H54 (cell line): ENCODE data around the gene SRSF6.
"Not testable (repeated sequence)": the region's sequence is repeated elsewhere in the genome, so short reads cannot be mapped to it uniquely, and the experiment has no call there.

Experiments
- DNase-seq: peaks from one replicate; pipeline ENCODE4 v3.0.0; 2011; ENCODE audit warnings: low spot score, mixed read lengths; ENCODE audit not compliant: insufficient read length
- FAIRE-seq: peaks from 3 replicates; lab custom pipeline; 2011; peaks lifted over from hg19 to GRCh38; lab: Jason Lieb, UNC
- POLR2A ChIP-seq: IDR thresholded peaks from 2 replicates; pipeline ENCODE4 v1.6.1; 2011; ENCODE audit warnings: low read depth, mild to moderate bottlenecking, low read length

SRSF6 gene

GRCh38 chr20:43434565-43434964 lies 23.1 kb upstream of the SRSF6 start:
- FAIRE-seq = no peak
- DNase-seq = no peak
- TF ChIP-seq POLR2A = no peak

DNA sequence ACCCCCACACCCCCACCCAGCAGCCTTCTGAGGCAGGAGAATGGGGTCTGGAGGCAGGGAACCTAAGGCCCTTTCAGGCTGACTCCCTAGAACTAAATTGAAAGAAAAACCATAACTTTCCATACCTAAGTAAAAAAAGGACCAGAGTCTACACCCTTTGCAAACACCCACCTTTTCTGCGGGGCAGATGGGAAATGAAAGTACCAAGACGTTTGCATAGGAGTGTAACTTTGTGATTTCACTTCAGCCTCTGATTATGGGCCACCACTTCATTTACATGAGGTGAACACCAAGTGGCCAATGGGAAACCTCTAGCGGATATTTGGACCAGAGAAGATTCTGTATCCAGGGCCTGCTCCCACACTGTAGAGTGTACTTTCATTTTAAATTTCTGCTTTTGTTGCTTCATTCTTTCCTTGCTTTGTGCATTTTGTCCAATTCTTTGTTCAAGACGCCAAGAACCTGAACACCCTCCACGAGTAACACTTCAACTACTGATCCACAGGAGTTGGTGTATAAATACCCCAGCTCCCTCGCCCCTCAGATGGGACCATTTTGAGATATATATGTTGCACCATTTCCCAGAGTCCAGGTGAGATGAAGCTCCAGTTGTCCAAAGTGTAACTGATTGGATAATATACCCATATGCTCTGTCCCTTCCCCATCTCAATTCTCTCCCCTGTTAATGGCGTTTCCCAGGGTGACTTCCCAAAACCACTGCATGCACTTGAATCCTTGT lies 18.9 kb upstream of the SRSF6 start:
- FAIRE-seq (no peak), DNase-seq (no peak)
- TF ChIP-seq POLR2A = no peak

DNA sequence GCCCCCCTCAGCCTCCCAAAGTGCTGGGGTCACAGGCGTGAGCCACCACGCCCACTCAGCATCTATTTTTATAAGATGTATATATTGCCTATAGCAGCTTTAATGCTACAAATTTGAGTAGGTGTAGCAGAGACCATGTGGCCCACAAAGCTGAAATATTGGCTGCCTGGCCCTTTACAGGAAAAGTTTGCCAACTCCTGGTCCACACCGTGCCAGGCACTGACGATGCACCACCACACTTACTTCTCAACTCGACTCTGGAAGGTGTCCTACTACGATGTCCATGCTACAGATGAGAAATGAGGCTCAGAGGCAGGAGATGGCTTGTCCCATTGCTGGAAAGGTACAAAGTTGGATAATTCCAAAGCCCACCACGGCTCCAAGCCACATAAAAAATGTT lies 17.2 kb upstream of the SRSF6 start:
- FAIRE-seq (no peak), DNase-seq (no peak)
- no peak for TF ChIP-seq POLR2A

- FAIRE-seq (no peak), DNase-seq (no peak)
- TF ChIP-seq POLR2A = no peak
Observed at GRCh38 chr20:43442282-43442880, 15.3 kb upstream of the SRSF6 start.

DNA sequence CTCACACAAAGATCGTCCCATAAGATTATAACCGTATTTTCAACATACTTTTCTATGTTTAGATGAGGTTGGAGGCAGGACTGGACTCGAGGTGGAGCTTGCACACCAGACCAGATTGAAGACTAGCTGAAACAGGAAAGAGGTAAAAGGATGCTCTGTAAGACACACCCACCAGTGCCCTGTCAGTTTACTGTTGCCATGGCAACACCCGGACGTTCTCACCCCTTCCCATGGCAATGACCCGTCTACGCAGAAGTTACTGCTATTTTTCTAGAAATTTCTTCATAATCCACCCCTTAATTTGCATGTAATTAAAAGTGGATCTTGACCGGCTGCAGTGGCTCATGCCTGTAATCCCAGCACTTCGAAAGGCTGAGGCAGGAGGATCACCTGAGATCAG lies 13.6 kb upstream of the SRSF6 start:
- DNase-seq = no peak
- no peak for TF ChIP-seq POLR2A
- FAIRE-seq = no peak

- no peak for DNase-seq
- TF ChIP-seq POLR2A = no peak
- no peak for FAIRE-seq
Observed at GRCh38 chr20:43446361-43446879, 11.3 kb upstream of the SRSF6 start.

GRCh38 chr20:43448431-43448747 lies 9.3 kb upstream of the SRSF6 start:
- not testable (repeated sequence) for DNase-seq, FAIRE-seq

DNA sequence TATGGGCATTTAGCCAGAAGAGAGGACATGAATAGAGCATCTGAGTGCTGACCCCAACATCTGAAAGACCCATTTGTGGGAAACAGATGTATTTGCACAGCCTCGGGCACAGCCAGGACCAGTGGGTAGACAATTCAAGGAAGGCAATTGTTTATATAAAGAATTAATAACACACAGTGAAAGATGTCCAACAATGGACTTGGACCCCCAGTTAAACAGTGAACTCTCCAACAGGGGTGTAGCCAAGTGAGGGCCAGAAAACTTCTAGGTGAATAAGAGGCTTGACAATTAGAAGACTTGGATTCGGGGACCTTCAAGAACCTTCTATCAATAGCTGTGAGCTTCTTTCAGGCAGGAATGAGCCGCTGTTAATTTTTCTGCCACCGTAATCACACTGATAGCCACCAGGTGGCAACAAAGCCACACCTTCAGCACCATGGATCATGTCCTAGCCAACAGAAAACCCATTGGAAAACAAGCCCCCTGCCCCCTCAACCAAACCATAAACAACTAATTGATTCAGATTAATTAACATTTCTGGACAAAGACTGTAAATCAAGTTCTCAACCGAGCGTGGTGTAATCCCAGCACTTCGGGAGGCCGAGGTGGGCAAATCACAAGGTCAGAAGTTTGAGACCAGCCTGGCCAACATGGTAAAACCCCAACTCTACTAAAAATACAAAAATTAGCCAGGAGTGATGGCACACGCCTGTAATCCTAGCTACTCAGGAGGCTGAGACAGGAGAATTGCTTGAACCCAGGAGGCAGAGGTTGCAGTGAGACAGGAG lies 8.8 kb upstream of the SRSF6 start:
- FAIRE-seq (no peak), DNase-seq (peak; percentile 57)
- TF ChIP-seq POLR2A = no peak

GRCh38 chr20:43450841-43451799 lies 6.6 kb upstream of the SRSF6 start:
- DNase-seq (no peak), FAIRE-seq (no peak)
- no peak for TF ChIP-seq POLR2A

DNA sequence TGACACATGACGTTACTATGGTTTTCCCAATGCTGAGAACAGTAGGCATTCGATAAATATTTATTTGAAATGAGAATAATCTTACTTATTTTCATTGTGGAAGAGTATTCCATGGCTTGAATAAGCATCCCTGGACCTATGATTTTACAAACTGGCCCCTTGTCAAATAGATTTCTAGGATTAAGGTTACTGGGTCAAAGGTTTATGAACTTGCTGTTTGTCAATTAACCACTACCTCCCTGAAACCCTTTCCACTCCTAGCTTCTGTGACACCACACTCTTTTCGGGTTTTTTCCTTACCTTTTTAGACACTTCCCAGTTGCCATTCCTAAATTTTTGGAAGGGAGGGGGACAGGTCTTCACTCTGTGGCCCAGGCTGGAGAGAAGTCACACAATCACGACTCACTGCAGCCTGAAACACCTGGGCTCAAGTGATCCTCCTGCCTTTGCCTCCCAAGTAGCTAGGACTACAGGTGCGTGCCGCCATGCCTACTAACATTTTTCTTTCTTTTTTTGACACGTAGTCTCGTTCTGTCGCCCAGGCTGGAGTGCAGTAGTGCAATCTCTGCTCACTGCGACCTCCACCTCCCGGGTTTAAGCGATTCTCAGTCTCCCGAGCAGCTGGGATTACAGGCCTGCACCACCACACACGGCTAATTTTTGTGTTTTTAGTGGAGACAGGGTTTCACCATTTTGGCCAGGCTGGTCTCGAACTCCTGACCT lies 5.1 kb upstream of the SRSF6 start:
- DNase-seq (no peak), FAIRE-seq (no peak)
- no peak for TF ChIP-seq POLR2A

DNA sequence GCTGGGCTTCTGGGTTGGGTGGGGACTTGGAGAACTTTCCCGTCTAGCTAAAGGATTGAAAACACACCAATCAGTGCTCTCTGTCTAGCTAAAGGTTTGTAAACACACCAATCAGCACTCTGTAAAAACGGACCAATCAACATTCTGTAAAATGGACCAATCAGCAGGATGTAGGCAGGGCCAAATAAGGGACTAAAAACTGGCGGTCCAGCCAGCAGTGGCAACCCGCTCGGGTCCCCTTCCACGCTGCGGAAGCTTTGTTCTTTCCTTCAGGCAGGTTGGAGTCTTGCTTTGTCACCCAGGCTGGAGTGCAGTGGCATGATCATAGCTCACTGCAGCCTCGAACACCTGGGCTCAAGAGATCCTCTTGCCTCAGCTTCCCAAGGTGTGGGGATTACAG lies 1.4 kb upstream of the SRSF6 start:
- FAIRE-seq, DNase-seq: not testable (repeated sequence)

- TF ChIP-seq POLR2A = peak; percentile 65
- DNase-seq = peak; percentile 87
- FAIRE-seq = no peak
Observed at GRCh38 chr20:43456809-43457639, 672 bp upstream of the SRSF6 start.
